Measurements from ENCODE around the gene SLC9A9. TPM values are rescaled to one million over a fixed set of nuclear protein-coding genes. Genes with fewer than 3 reads are reported as not detected.

The SLC9A9 gene
- total and polyA plus RNA-seq, 7 donors: 1.3 to 5.4 (median 2.9) TPM

- TF ChIP-seq CTCF (IDR thresholded peaks at IDR 0.05): no peak
- no peak overlapping the region for H3K27ac ChIP-seq
- no peak overlapping the region for H3K4me3 ChIP-seq
- ATAC-seq (no peak), DNase-seq (no peak)
- intact Hi-C loops (cut with DNase I): no loop called here
- 64 to 73% (median 67%) methylated on average over 2 of the region's 2 CpGs for WGBS, 3 donors
- no peaks in the 10 kb centered on the region for H3K4me1 ChIP-seq
- no peaks in the 10 kb centered on the region for H3K9me3 ChIP-seq
- no peaks in the 10 kb centered on the region for H3K27me3 ChIP-seq (ENCODE audit: insufficient read depth in 3 of 3, low read length in 2 of 3)
- no peaks in the 10 kb centered on the region for H3K36me3 ChIP-seq (ENCODE audit: insufficient read depth in 1 of 2, low read depth in 1 of 2)
Measured at GRCh38 chr3:143362115-143362991, 485.9 kb downstream of the SLC9A9 start.

GRCh38 chr3:143361589-143361988 is 486.7 kb downstream of the SLC9A9 start:
- 96 to 100% (median 97%) methylated on average over 2 of the region's 2 CpGs for WGBS, 3 donors
- no peak overlapping the region for H3K4me3 ChIP-seq
- intact Hi-C loops (cut with DNase I): no loop called here
- no peaks in the 10 kb centered on the region for H3K4me1 ChIP-seq
- no peak overlapping the region for H3K27ac ChIP-seq
- no peaks in the 10 kb centered on the region for H3K36me3 ChIP-seq (ENCODE audit: insufficient read depth in 1 of 2, low read depth in 1 of 2)
- H3K27me3 ChIP-seq (ENCODE audit: insufficient read depth in 3 of 3, low read length in 2 of 3): no peaks in the 10 kb centered on the region
- H3K9me3 ChIP-seq: no peaks in the 10 kb centered on the region
- ATAC-seq (no peak), DNase-seq (no peak)
- no peak for TF ChIP-seq CTCF (IDR thresholded peaks at IDR 0.05)

DNA sequence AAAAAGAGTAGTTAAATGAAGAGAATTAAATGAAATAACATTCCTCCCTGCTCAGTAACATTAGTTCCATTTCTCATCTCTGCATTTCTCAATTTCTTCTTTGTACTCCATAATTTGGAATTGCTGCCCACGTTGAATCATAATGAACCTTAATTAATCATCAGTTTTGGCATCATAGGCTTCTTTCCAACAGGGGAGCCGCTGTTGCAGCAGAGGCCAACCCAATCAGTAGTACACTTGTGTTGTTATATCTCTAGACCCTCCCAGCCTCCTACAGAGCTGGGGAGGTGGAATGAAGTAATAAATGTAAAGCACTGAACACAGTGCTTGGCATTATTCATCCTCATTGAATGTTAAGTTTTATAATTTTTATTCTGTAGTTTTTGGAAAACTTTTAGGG is 488.0 kb downstream of the SLC9A9 start:
- no peak for TF ChIP-seq CTCF (IDR thresholded peaks at IDR 0.05)
- Histone ChIP-seq H3K27ac (no peak overlapping the region), H3K4me1 (no peaks in the 10 kb centered on the region), H3K9me3 (no peaks in the 10 kb centered on the region), H3K27me3 (ENCODE audit: insufficient read depth in 3 of 3, low read length in 2 of 3) (no peaks in the 10 kb centered on the region), H3K36me3 (ENCODE audit: insufficient read depth in 1 of 2, low read depth in 1 of 2) (no peaks in the 10 kb centered on the region), H3K4me3 (no peak overlapping the region)
- intact Hi-C loops (cut with DNase I): no loop called here
- WGBS, 3 donors: 74 to 85% (median 75%) methylated on average over 2 of the region's 2 CpGs
- ATAC-seq: no peak
- DNase-seq: no peak

- intact Hi-C loops (cut with DNase I): no loop called here
- TF ChIP-seq CTCF (IDR thresholded peaks at IDR 0.05): no peak
Measured at GRCh38 chr3:143358793-143359491, 489.3 kb downstream of the SLC9A9 start.

More at GRCh38 chr3:143358793-143359491, 489.3 kb downstream of the SLC9A9 start:
- Histone ChIP-seq H3K27ac (no peak overlapping the region), H3K4me3 (no peak overlapping the region), H3K4me1 (no peaks in the 10 kb centered on the region), H3K27me3 (ENCODE audit: insufficient read depth in 3 of 3, low read length in 2 of 3) (no peaks in the 10 kb centered on the region), H3K9me3 (no peaks in the 10 kb centered on the region), H3K36me3 (ENCODE audit: insufficient read depth in 1 of 2, low read depth in 1 of 2) (no peaks in the 10 kb centered on the region)
- ATAC-seq: no peak
- no peak for DNase-seq
- WGBS, 3 donors: 84 to 87% (median 86%) methylated on average over 4 of the region's 4 CpGs

All from psoas muscle (tissue), 8 donors.